ENCODE results near the gene CEP20.
"Not testable (repeated sequence)": the region's sequence is repeated elsewhere in the genome, so short reads cannot be mapped to it uniquely, and the experiment has no call there.

Gene CEP20

DNA sequence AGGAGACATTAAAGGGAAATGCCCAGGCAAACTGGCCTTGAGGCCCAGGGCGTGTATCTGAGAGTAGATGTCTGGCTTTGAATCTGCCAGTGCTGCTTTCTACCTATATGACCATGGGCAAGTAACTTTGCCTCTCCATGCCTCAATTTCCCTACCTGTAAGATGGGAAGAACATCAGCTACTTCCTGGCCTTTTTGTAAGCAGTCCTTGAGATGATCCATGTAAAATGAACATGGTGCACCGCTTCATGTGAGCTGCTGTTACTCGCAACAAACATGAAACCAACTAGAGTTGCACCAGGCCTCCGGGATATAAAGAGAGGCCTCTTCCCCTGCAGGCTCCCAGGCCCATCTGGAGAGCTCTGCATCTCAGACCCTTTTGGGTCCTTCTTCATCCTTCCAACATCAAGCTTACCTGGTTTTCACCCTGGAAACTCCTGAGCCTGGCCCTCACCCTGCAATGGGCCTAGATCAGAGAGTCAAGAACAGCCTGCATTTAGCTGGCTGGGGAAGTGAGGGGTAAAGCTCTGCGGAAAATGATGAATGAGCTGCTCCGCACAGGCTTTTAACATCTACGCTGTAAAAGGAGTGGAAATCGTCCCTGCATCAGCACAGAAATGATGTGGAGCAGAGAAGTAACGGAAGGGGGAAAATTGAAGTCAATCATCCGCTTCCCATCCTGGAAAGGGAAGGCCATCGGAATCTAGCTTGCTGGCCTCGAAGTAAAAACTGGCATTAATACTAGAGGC, 29.3 kb downstream of the CEP20 start:
- no peak for DNase-seq (ENCODE audit: low read depth in 1 of 2, low spot score in 1 of 2)

- no peak for DNase-seq (ENCODE audit: low read depth in 1 of 2, low spot score in 1 of 2)
Observed at GRCh38 chr16:15857724-15858560, 30.5 kb downstream of the CEP20 start.

GRCh38 chr16:15856901-15857698, 31.3 kb downstream of the CEP20 start, which contains the start of gene MYH11:
Gene MYH11, minus strand, starts transcription at chr16:15857028. Its CDS starts 18,776 bp downstream, at chr16:15838252.
- no peak for DNase-seq (ENCODE audit: low read depth in 1 of 2, low spot score in 1 of 2)

DNA sequence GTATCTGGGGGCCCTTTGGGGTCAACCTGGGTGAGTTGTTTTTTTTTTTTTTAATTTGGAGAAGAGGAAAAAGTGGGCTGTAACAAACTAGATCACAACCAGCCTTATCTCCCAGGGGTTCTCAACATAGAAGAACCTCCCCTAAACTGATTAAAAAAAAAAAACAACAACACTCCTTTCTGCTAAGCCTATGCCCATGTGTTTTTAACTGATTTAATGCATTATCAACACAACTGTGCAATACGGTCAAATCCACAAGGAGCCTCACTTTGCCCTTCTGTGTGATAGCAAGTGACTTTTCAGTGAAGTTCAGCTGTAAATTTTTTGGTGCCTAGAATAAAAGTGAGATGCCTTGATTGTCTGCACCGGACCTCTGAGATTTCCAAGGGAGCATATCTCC, 32.2 kb downstream of the CEP20 start:
- no peak for DNase-seq (ENCODE audit: low read depth in 1 of 2, low spot score in 1 of 2)

- no peak for DNase-seq (ENCODE audit: low read depth in 1 of 2, low spot score in 1 of 2)
Observed at GRCh38 chr16:15855704-15856003, 32.7 kb downstream of the CEP20 start.

- DNase-seq (ENCODE audit: low read depth in 1 of 2, low spot score in 1 of 2), result no peak
Observed at GRCh38 chr16:15854906-15855703, 33.3 kb downstream of the CEP20 start.

- no peak for DNase-seq (ENCODE audit: low read depth in 1 of 2, low spot score in 1 of 2)
Observed at GRCh38 chr16:15854061-15854460, 34.3 kb downstream of the CEP20 start.

- no peak for DNase-seq (ENCODE audit: low read depth in 1 of 2, low spot score in 1 of 2)
Observed at GRCh38 chr16:15853021-15853420, 35.4 kb downstream of the CEP20 start.

GRCh38 chr16:15850555-15850954, 37.8 kb downstream of the CEP20 start:
- DNase-seq (ENCODE audit: low read depth in 1 of 2, low spot score in 1 of 2), result not testable (repeated sequence)

- no peak for DNase-seq (ENCODE audit: low read depth in 1 of 2, low spot score in 1 of 2)
Observed at GRCh38 chr16:15849209-15849981, 39.0 kb downstream of the CEP20 start.

- no peak for DNase-seq (ENCODE audit: low read depth in 1 of 2, low spot score in 1 of 2)
Observed at GRCh38 chr16:15847611-15848175, 40.7 kb downstream of the CEP20 start.

- no peak for DNase-seq (ENCODE audit: low read depth in 1 of 2, low spot score in 1 of 2)
Observed at GRCh38 chr16:15846510-15846909, 41.9 kb downstream of the CEP20 start.

GRCh38 chr16:15843635-15844279, 44.6 kb downstream of the CEP20 start:
- no peak for DNase-seq (ENCODE audit: low read depth in 1 of 2, low spot score in 1 of 2)

DNA sequence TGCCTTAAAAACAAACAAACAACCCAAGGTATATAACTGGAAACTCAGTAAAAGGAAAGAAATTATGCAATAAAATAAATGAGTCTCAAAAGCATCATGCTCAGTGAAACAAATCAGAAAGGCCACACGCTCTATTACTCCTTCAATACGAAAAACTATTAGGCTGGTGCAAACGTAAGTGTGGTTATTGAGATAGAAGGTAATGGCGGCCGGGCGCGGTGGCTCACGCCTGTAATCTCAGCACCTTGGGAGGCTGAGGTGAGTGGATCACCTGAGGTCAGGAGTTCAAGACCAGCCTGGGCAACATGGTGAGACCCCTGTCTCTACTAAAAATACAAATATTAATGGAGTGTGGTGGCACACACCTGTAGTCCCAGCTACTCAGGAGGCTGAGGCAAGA, 49.2 kb downstream of the CEP20 start:
- not testable (repeated sequence) for DNase-seq (ENCODE audit: low read depth in 1 of 2, low spot score in 1 of 2)

- no peak for DNase-seq (ENCODE audit: low read depth in 1 of 2, low spot score in 1 of 2)
Observed at GRCh38 chr16:15837761-15838160, 50.6 kb downstream of the CEP20 start.

DNA sequence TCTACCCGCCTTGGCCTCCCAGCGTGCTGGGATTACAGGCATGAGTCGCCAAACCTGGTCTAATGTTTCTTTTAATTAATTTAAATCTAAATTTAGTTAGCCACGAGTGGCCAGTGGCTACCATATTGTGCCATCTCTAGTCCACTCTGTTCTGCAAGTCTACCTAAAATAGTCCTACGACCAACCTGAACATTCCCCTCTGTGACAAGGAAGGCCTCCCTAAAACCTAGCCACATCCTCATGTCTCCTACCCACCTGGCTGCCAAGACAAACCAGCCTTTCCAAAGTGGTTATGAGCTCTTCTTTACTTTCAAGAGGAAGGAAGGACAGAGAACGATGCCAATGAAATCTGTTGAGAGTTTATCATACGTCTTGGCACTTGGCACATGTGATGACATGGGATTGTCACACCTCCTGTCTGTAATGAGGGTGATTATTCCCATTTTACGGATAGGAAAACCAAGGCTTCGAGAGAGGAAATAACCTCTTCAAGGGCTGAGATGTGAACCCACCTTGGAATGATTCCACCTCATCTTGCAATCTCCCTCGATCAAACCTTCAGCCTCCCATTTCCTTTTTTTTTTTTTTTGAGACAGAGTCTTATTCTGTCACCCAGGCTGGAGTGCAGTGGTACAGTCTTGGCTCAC, 51.3 kb downstream of the CEP20 start:
- DNase-seq (ENCODE audit: low read depth in 1 of 2, low spot score in 1 of 2), result no peak

DNA sequence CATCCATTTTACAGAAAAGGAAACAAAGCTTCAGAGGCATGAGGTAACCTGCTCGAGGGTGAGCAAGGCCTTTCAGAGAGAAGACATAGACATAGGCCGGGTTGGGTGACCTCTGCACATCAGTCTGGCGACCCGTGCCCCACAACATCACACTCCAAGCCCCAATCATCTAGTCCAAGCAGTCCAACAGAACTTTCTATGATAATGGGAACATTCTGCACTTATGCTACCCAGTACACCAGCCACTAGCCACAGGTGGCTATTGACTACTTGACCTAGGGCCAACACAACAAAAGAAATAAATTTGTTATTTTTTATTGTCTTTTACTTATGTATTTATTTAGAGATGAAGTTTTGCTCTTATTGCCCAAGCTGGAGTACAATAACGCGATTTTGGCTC, 52.3 kb downstream of the CEP20 start:
- no peak for DNase-seq (ENCODE audit: low read depth in 1 of 2, low spot score in 1 of 2)

GRCh38 chr16:15835136-15835878, 53.1 kb downstream of the CEP20 start:
- no peak for DNase-seq (ENCODE audit: low read depth in 1 of 2, low spot score in 1 of 2)
